ENCODE results near the gene ACY1. TPM values are rescaled to one million over a fixed set of nuclear protein-coding genes. Genes with fewer than 3 reads are reported as not detected.

The ACY1 gene
- total RNA-seq, 1 experiment from 2014 or later = 50.3 TPM

DNA sequence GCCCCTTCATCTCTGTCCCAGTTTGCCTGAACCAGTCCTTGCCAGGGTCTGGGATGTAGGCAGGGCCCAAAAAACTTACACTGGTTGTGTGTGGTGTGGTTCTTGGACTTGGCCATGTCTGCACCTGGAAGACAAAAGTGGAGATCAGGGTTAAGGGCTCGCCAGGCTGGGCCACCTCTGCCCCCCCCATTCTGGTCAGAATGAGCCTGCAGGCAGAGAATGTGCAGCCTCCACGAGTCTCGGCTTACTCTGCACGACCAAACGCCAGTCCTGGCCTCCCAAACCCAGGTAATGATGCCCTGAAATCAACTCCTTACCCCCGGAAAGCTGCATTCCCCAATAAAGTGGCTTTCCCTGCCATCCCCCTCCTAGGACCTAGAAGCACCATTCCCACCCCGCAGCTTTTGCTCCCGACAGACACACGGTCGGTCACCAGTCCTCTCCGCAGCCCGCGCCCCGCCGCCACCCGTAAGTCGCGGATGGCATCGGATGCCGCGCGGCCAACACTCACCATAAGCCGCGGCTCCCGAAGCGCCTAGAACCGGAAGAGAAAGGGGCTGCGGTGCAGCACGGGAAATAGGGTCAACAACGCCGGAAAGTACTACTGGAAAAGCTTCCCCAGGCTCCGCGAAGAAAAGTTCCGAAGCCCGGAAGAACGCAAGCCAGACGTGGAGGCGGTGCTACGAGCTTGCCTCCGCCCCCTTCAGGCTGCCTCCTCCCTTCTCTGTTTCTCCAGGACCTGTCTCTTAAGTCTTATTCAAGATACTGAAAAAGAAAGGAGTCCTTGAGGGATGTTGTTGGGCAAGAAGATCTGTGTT is 12.2 kb downstream of the ACY1 start, which contains the start of gene RPL29:
Gene RPL29, minus strand, starts transcription at position 550 of the 818 bp plus-strand sequence. Its CDS starts 434 bp downstream, at position 116.
- TF ChIP-seq, protein P1, sequence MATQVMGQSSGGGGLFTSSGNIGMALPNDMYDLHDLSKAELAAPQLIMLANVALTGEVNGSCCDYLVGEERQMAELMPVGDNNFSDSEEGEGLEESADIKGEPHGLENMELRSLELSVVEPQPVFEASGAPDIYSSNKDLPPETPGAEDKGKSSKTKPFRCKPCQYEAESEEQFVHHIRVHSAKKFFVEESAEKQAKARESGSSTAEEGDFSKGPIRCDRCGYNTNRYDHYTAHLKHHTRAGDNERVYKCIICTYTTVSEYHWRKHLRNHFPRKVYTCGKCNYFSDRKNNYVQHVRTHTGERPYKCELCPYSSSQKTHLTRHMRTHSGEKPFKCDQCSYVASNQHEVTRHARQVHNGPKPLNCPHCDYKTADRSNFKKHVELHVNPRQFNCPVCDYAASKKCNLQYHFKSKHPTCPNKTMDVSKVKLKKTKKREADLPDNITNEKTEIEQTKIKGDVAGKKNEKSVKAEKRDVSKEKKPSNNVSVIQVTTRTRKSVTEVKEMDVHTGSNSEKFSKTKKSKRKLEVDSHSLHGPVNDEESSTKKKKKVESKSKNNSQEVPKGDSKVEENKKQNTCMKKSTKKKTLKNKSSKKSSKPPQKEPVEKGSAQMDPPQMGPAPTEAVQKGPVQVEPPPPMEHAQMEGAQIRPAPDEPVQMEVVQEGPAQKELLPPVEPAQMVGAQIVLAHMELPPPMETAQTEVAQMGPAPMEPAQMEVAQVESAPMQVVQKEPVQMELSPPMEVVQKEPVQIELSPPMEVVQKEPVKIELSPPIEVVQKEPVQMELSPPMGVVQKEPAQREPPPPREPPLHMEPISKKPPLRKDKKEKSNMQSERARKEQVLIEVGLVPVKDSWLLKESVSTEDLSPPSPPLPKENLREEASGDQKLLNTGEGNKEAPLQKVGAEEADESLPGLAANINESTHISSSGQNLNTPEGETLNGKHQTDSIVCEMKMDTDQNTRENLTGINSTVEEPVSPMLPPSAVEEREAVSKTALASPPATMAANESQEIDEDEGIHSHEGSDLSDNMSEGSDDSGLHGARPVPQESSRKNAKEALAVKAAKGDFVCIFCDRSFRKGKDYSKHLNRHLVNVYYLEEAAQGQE (IDR thresholded peaks at IDR 0.05; ENCODE audit: insufficient read depth in 1 of 2, low read depth in 2 of 2, low read length in 1 of 2) = no peak; a peak in 1 of 4 replicates
- TF ChIP-seq POLR2AphosphoS5 (IDR thresholded peaks at IDR 0.05; ENCODE audit: low read depth, low read length) (peak; percentile 97), SIN3A (IDR thresholded peaks at IDR 0.05; ENCODE audit: borderline replicate concordance, insufficient read depth, low read depth, low read length) (0 out of 2 replicates have a peak, but pooled peaks have one; percentile 22), TCF7L2 (IDR thresholded peaks at IDR 0.05; ENCODE audit: low read depth, low read length) (no peak)
- TF ChIP-seq, protein P2, sequence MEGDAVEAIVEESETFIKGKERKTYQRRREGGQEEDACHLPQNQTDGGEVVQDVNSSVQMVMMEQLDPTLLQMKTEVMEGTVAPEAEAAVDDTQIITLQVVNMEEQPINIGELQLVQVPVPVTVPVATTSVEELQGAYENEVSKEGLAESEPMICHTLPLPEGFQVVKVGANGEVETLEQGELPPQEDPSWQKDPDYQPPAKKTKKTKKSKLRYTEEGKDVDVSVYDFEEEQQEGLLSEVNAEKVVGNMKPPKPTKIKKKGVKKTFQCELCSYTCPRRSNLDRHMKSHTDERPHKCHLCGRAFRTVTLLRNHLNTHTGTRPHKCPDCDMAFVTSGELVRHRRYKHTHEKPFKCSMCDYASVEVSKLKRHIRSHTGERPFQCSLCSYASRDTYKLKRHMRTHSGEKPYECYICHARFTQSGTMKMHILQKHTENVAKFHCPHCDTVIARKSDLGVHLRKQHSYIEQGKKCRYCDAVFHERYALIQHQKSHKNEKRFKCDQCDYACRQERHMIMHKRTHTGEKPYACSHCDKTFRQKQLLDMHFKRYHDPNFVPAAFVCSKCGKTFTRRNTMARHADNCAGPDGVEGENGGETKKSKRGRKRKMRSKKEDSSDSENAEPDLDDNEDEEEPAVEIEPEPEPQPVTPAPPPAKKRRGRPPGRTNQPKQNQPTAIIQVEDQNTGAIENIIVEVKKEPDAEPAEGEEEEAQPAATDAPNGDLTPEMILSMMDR (IDR thresholded peaks at IDR 0.05) = no peak
- in situ Hi-C loops (cut with HindIII; ENCODE audit: low pct_unique_long_range_greater_than_20kb, low sequenced_read_pairs) (no loop called here), intact Hi-C loops (cut with micrococcal nuclease; ENCODE audit: unreplicated experiment) (no loop called here)
- Histone ChIP-seq H3K9me3 (ENCODE audit: control insufficient read depth, insufficient read depth, low read depth, low read length) (no peaks in the 10 kb centered on the region), H3K4me3 (ENCODE audit: low read depth in 2 of 2, low read length in 2 of 2) (peak within 1 kb of the TSS; percentile 91 to 96), H3K36me3 (ENCODE audit: control insufficient read depth, insufficient read depth, low read length) (peaks cover 13% of the 10 kb centered on the region), H3K27ac (ENCODE audit: low read length) (peak within 1 kb of the TSS; percentile 81), H3K27me3 (ENCODE audit: control insufficient read depth, insufficient read depth, low read length) (no peaks in the 10 kb centered on the region), H3K4me1 (ENCODE audit: control insufficient read depth, insufficient read depth, low read length) (peaks cover 18% of the 10 kb centered on the region)
- ChIA-PET CTCF (interaction anchor here (0.7 kb wide), 1 partner anchor 223 kb away, joined by 5 read pairs; no protein-coding TSS in a partner anchor), POLR2A (interaction anchor here (0.7 kb wide), 1 partner anchor 141 kb away, joined by 3 read pairs; no protein-coding TSS in a partner anchor)
- ATAC-seq = peak; percentile 92
- BruUV-seq (replicated peaks) = no TSS peak
- DNase-seq (ENCODE audit: low read depth, low spot score) = peak; percentile 82

- Histone ChIP-seq H3K9me3 (ENCODE audit: control insufficient read depth, insufficient read depth, low read depth, low read length) (no peaks in the 10 kb centered on the region), H3K27ac (ENCODE audit: low read length) (no peak overlapping the region), H3K36me3 (ENCODE audit: control insufficient read depth, insufficient read depth, low read length) (peaks cover 13% of the 10 kb centered on the region), H3K4me3 (ENCODE audit: low read depth in 2 of 2, low read length in 2 of 2) (no peak overlapping the region), H3K27me3 (ENCODE audit: control insufficient read depth, insufficient read depth, low read length) (no peaks in the 10 kb centered on the region), H3K4me1 (ENCODE audit: control insufficient read depth, insufficient read depth, low read length) (peaks cover 18% of the 10 kb centered on the region)
- ChIA-PET CTCF (no interaction called here), POLR2A (no interaction called here)
- intact Hi-C loops (cut with micrococcal nuclease; ENCODE audit: unreplicated experiment) = no loop called here
- ATAC-seq (no peak), DNase-seq (ENCODE audit: low read depth, low spot score) (no peak)
- TF ChIP-seq, protein P2 (IDR thresholded peaks at IDR 0.05) = no peak
- TF ChIP-seq SIN3A (IDR thresholded peaks at IDR 0.05; ENCODE audit: borderline replicate concordance, insufficient read depth, low read depth, low read length) (no peak), POLR2AphosphoS5 (IDR thresholded peaks at IDR 0.05; ENCODE audit: low read depth, low read length) (no peak), TCF7L2 (IDR thresholded peaks at IDR 0.05; ENCODE audit: low read depth, low read length) (no peak)
- TF ChIP-seq, protein P1 (IDR thresholded peaks at IDR 0.05; ENCODE audit: insufficient read depth in 1 of 2, low read depth in 2 of 2, low read length in 1 of 2) = no peak
- no TSS peak for BruUV-seq (replicated peaks)
- in situ Hi-C loops (cut with HindIII; ENCODE audit: low pct_unique_long_range_greater_than_20kb, low sequenced_read_pairs) = no loop called here
Measured at GRCh38 chr3:51997172-51997571, 13.8 kb downstream of the ACY1 start.

Measured in Panc1 (cell line).